HepG2 (cell line): ENCODE measurements around the gene WIPF2.

ENCODE experiments used
- CTCF ChIP-seq: sonication (generic); formaldehyde crosslinking; IDR thresholded peaks from 2 replicates; pipeline ENCODE4 v1.5.0; 2020; ENCODE audit warnings: mild to moderate bottlenecking, missing genetic modification reagents, moderate library complexity
- EP300 ChIP-seq, 3 experiments: sonication (generic) in 1 of 3; formaldehyde crosslinking in 1 of 3; IDR thresholded peaks; 2 replicates each; pipeline versions ENCODE4 v1.5.1 to v1.6.1; 2011 to 2020; ENCODE audit warnings: low read depth in 2 of 3, low read length in 2 of 3, borderline replicate concordance in 1 of 3, improper control_type of control experiment in 1 of 3, mild to moderate bottlenecking in 1 of 3, missing genetic modification reagents in 1 of 3, moderate library complexity in 1 of 3
- EZH2 ChIP-seq: conservative IDR thresholded peaks from 2 replicates; pipeline ENCODE4 v1.6.1; 2012; ENCODE audit warnings: mild to moderate bottlenecking, low read depth, low read length, moderate library complexity
- FOXP4 ChIP-seq: sonication (generic); formaldehyde crosslinking; IDR thresholded peaks from 2 replicates; pipeline ENCODE4 v1.4.0; 2020; ENCODE audit warnings: missing genetic modification reagents
- MEF2D ChIP-seq: sonication (generic); formaldehyde crosslinking; IDR thresholded peaks from 2 replicates; pipeline ENCODE4 v1.5.1; 2020; ENCODE audit warnings: mild to moderate bottlenecking, missing genetic modification reagents
- NFE2L2 ChIP-seq: fragments of 150-350 bp; IDR thresholded peaks from 2 replicates; pipeline ENCODE4 v1.6.1; 2014; ENCODE audit warnings: low read length
- PRDM10 ChIP-seq: sonication (generic); formaldehyde crosslinking; IDR thresholded peaks from 2 replicates; pipeline ENCODE4 v1.4.0; 2020; ENCODE audit warnings: low read depth, missing genetic modification reagents
- PRDM15 ChIP-seq: sonication (generic); formaldehyde crosslinking; IDR thresholded peaks from 2 replicates; pipeline ENCODE4 v1.4.0; 2020; ENCODE audit warnings: missing genetic modification reagents
- SIN3A ChIP-seq: IDR thresholded peaks from 2 replicates; pipeline ENCODE4 v1.6.1; 2011; ENCODE audit warnings: low read depth, mild to moderate bottlenecking, control low read depth, low read length, borderline replicate concordance
- TAF1 ChIP-seq: sonication (generic); formaldehyde crosslinking; IDR thresholded peaks from 2 replicates; pipeline ENCODE4 v1.4.0; 2020; ENCODE audit warnings: missing genetic modification reagents
- TCF7 ChIP-seq: sonication (generic); IDR thresholded peaks from 2 replicates; pipeline ENCODE4 v1.6.1; 2016; ENCODE audit warnings: antibody characterized with exemption, low read depth
- ZNF124 ChIP-seq: sonication (generic); formaldehyde crosslinking; IDR thresholded peaks from 2 replicates; pipeline ENCODE4 v1.4.0; 2020; ENCODE audit warnings: missing genetic modification reagents
- ZNF281 ChIP-seq: sonication (generic); formaldehyde crosslinking; IDR thresholded peaks from 2 replicates; pipeline ENCODE4 v1.4.0; 2020; ENCODE audit warnings: missing genetic modification reagents, borderline replicate concordance

GRCh38 chr17:40281663-40282062, 62.6 kb downstream of the WIPF2 start:
- TF ChIP-seq SIN3A, result no peak
- TF ChIP-seq FOXP4, result no peak
- no peak for TF ChIP-seq ZNF281 (CRISPR knock-in tag)
- no peak for TF ChIP-seq TCF7
- TF ChIP-seq CTCF, result no peak
- TF ChIP-seq ZNF124, result no peak
- TF ChIP-seq PRDM10 (CRISPR knock-in tag), result no peak
- TF ChIP-seq MEF2D (CRISPR knock-in tag), result no peak
- no peak for TF ChIP-seq EP300 (IDR thresholded peaks at IDR 0.05; ENCODE audit: low read depth in 2 of 2, low read length in 2 of 2)
- no peak for TF ChIP-seq EP300 (CRISPR knock-in tag; IDR thresholded peaks at IDR 0.05; ENCODE audit: borderline replicate concordance)
- no peak for TF ChIP-seq PRDM15 (CRISPR knock-in tag)
- no peak for TF ChIP-seq TAF1 (CRISPR knock-in tag)
- TF ChIP-seq NFE2L2, result no peak
- no peak for TF ChIP-seq EZH2
